Measurements from ENCODE around the gene GNAQ. TPM values are rescaled to one million over a fixed set of nuclear protein-coding genes. Genes with fewer than 3 reads are reported as not detected.

GNAQ gene
- total RNA-seq, 1 experiment from 2014 or later: 48.6 TPM

- H4K8ac ChIP-seq (replicated peaks; ENCODE audit: insufficient read length, low read depth, low read length): no peak overlapping the region
- no peaks in the 10 kb centered on the region for H3K23me2 ChIP-seq (ENCODE audit: insufficient read length, low read depth, low read length, poor library complexity, severe bottlenecking)
- no peaks in the 10 kb centered on the region; a peak in 1 of 7 replicates for H3K36me3 Mint-ChIP-seq (ENCODE audit: insufficient read depth in 1 of 3, low read depth in 3 of 3)
- H2AK5ac ChIP-seq (ENCODE audit: insufficient read length, low read length): no peak overlapping the region
- DNase-seq: no peak
- no peak overlapping the region for H3K27ac ChIP-seq (ENCODE audit: insufficient read length, low read depth, low read length)
- no CpG with 5 or more reads among the region's 1 CpG for WGBS (ENCODE audit: extremely low coverage, insufficient read length, low lambda C conversion rate)
- H2BK15ac ChIP-seq (ENCODE audit: low read depth, low read length): no peak overlapping the region
- no peak for TF ChIP-seq CTCF (conservative IDR thresholded peaks at IDR 0.05)
- no peak overlapping the region for H3K23ac ChIP-seq (ENCODE audit: insufficient read length, low read depth, low read length)
- H3K18ac ChIP-seq (ENCODE audit: insufficient read length, low read depth, low read length): no peak overlapping the region
- H3K27ac Mint-ChIP-seq: peak overlapping the region in 2 of 3 experiments; percentile 20 to 25; a peak in 3 of 7 replicates
- H3K9ac ChIP-seq (ENCODE audit: extremely low read depth, insufficient read length, low read length): no peak overlapping the region
- peaks cover 59 to 63% of the 10 kb centered on the region in 2 experiments for H3K4me1 Mint-ChIP-seq
- no peak overlapping the region for H2BK5ac ChIP-seq (ENCODE audit: insufficient read length, low read length)
- H3K4me3 Mint-ChIP-seq: no peak overlapping the region; a peak in 1 of 5 replicates
- no peak overlapping the region for H2BK12ac ChIP-seq (ENCODE audit: insufficient read length, low read depth, low read length)
- no peak overlapping the region for H3K4ac ChIP-seq (ENCODE audit: low read depth, low read length)
- no peak overlapping the region for H3K56ac ChIP-seq (ENCODE audit: insufficient read length, low read depth, low read length)
- no peaks in the 10 kb centered on the region for H3K27me3 ChIP-seq (ENCODE audit: insufficient read depth, low read length)
- H3K27me3 Mint-ChIP-seq (ENCODE audit: low read depth): no peaks in the 10 kb centered on the region
- H3T11ph ChIP-seq (ENCODE audit: low read length): no peak overlapping the region
- no peak overlapping the region for H2AFZ ChIP-seq (ENCODE audit: low read length)
- H4K91ac ChIP-seq (ENCODE audit: insufficient read length, low read depth, low read length): no peak overlapping the region
- no peak overlapping the region for H2BK20ac ChIP-seq (ENCODE audit: low read depth, low read length, poor library complexity, severe bottlenecking)
- no peak overlapping the region for H3K14ac ChIP-seq (ENCODE audit: insufficient read depth, low read length)
- H4K5ac ChIP-seq (ENCODE audit: insufficient read length, low read depth, low read length): no peak overlapping the region
- H3K4me1 ChIP-seq (ENCODE audit: insufficient read depth, low read length): peaks cover 19% of the 10 kb centered on the region; the same call in 1 of the 2 replicates
- no peaks in the 10 kb centered on the region for H3K9me3 Mint-ChIP-seq
- H4K20me1 ChIP-seq (ENCODE audit: control insufficient read depth, insufficient read depth, insufficient read length): no peaks in the 10 kb centered on the region
- H2BK120ac ChIP-seq (ENCODE audit: low read depth, low read length, poor library complexity, severe bottlenecking): no peak overlapping the region
- H3K4me2 ChIP-seq (ENCODE audit: insufficient read depth, insufficient read length, low read length): no peak overlapping the region
- no peaks in the 10 kb centered on the region for H3K9me3 ChIP-seq (ENCODE audit: control insufficient read depth, low read depth, low read length)
- H3K79me2 ChIP-seq (ENCODE audit: insufficient read depth, low read length): peaks cover 4% of the 10 kb centered on the region; the same call in 1 of the 2 replicates
- peaks cover 6% of the 10 kb centered on the region for H3K79me1 ChIP-seq (ENCODE audit: insufficient read depth, low read depth, low read length, poor library complexity, severe bottlenecking)
Measured at GRCh38 chr9:77959803-77960202, 71.8 kb downstream of the GNAQ start.
